Left ventricle myocardium inferior (tissue), 1 donor: ENCODE data around the gene SMNDC1. TPM values are rescaled to one million over a fixed set of nuclear protein-coding genes. Genes with fewer than 3 reads are reported as not detected.

Experiments
- DNase-seq: peaks from one replicate; pipeline ENCODE4 v3.0.0-alpha.2; 2020
- H3K27ac ChIP-seq: fragments of 200-600 bp; replicated peaks from 2 replicates; pipeline ENCODE4 v1.8.0; 2021
- H3K27me3 ChIP-seq: fragments of 200-600 bp; 2 replicates; pipeline ENCODE4 v1.8.0; 2021; ENCODE audit warnings: low read depth
- H3K36me3 ChIP-seq: fragments of 200-600 bp; 2 replicates; pipeline ENCODE4 v1.8.0; 2021
- H3K4me1 ChIP-seq: fragments of 200-600 bp; 2 replicates; pipeline ENCODE4 v1.8.0; 2021
- H3K4me3 ChIP-seq: fragments of 200-600 bp; 2 replicates; pipeline ENCODE4 v1.8.0; 2021; ENCODE audit warnings: mild to moderate bottlenecking, moderate library complexity
- H3K9me3 ChIP-seq: fragments of 200-600 bp; replicated peaks from 2 replicates; pipeline ENCODE4 v1.8.0; 2021
- CTCF ChIP-seq: fragments of 200-600 bp; IDR thresholded peaks from 2 replicates; pipeline ENCODE4 v1.8.0; 2021; ENCODE audit warnings: antibody characterized with exemption, mild to moderate bottlenecking, borderline replicate concordance
- intact Hi-C: fragments of 100-400 bp; cut with micrococcal nuclease; formaldehyde crosslinking; loops from one replicate; pipeline ENCODE4 v1.11.0; 2022
- total RNA-seq: library from RNA; stranded (reverse); fragmentation: NEBNext Ultra II Directional; extraction: Animal tissue kit (Norgen Biotek cat#: 25700); gene quantifications from one replicate; pipeline ENCODE4 v1.2.1, GENCODE V29; 2021
- donor health status: DM: no; HTN: yes; CAD: no; lungs with severe emphysema.

Gene SMNDC1
- total RNA-seq, 1 donor from 2014 or later = 24.1 TPM

GRCh38 chr10:110241407-110241806 is 63.3 kb downstream of the SMNDC1 start:
- Histone ChIP-seq H3K27me3 (no peaks in the 10 kb centered on the region), H3K27ac (no peak overlapping the region), H3K4me1 (peaks cover 57% of the 10 kb centered on the region), H3K4me3 (no peak overlapping the region), H3K9me3 (peaks cover 5% of the 10 kb centered on the region), H3K36me3 (peaks cover 36% of the 10 kb centered on the region)
- TF ChIP-seq CTCF = no peak
- DNase-seq = no peak
- intact Hi-C loops = no loop called here

Other genes starting within 250 kb of the SMNDC1 start
- gene MXI1, start 97.3 kb downstream of the SMNDC1 start, total RNA-seq = 60.0 TPM
- gene DUSP5, start 193.0 kb upstream of the SMNDC1 start, total RNA-seq = 15.0 TPM